ENCODE measurements around the gene CALN1.

CALN1 gene

DNA sequence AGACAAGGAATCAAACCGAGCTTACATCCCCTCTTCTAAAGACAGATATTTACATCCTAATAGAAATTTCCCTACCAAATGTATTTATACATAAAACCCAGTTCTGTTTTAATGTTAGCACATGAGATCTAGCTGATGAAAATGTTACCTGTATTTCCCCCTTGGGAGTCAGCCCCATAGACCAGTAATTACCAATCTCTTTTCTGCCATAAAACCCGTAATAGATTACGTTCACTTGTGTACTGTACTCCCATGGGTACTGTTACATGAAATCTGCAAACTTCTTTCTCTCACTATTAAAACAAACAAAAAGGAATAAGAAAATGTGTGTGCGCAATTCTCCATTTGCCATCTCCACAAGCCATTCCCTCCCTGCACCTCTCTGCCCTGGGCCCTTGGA is 450.9 kb downstream of the CALN1 start:
- TF ChIP-seq SIN3A (IDR thresholded peaks at IDR 0.05; ENCODE audit: borderline replicate concordance, insufficient read depth, low read length), result no peak
- no peak for TF ChIP-seq TAF1 (IDR thresholded peaks at IDR 0.05; ENCODE audit: borderline replicate concordance, insufficient read depth, low read length)
- TF ChIP-seq FOXP2 (optimal IDR thresholded peaks at IDR 0.05; ENCODE audit: borderline replicate concordance, extremely low read depth, extremely low read length, insufficient read depth), result no peak
- no peak for TF ChIP-seq POLR2AphosphoS5 (IDR thresholded peaks at IDR 0.05; ENCODE audit: low read depth, low read length)
- TF ChIP-seq, protein P1, sequence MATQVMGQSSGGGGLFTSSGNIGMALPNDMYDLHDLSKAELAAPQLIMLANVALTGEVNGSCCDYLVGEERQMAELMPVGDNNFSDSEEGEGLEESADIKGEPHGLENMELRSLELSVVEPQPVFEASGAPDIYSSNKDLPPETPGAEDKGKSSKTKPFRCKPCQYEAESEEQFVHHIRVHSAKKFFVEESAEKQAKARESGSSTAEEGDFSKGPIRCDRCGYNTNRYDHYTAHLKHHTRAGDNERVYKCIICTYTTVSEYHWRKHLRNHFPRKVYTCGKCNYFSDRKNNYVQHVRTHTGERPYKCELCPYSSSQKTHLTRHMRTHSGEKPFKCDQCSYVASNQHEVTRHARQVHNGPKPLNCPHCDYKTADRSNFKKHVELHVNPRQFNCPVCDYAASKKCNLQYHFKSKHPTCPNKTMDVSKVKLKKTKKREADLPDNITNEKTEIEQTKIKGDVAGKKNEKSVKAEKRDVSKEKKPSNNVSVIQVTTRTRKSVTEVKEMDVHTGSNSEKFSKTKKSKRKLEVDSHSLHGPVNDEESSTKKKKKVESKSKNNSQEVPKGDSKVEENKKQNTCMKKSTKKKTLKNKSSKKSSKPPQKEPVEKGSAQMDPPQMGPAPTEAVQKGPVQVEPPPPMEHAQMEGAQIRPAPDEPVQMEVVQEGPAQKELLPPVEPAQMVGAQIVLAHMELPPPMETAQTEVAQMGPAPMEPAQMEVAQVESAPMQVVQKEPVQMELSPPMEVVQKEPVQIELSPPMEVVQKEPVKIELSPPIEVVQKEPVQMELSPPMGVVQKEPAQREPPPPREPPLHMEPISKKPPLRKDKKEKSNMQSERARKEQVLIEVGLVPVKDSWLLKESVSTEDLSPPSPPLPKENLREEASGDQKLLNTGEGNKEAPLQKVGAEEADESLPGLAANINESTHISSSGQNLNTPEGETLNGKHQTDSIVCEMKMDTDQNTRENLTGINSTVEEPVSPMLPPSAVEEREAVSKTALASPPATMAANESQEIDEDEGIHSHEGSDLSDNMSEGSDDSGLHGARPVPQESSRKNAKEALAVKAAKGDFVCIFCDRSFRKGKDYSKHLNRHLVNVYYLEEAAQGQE (IDR thresholded peaks at IDR 0.05; ENCODE audit: insufficient read depth in 1 of 2, low read depth in 2 of 2, low read length in 2 of 2), result no peak

DNA sequence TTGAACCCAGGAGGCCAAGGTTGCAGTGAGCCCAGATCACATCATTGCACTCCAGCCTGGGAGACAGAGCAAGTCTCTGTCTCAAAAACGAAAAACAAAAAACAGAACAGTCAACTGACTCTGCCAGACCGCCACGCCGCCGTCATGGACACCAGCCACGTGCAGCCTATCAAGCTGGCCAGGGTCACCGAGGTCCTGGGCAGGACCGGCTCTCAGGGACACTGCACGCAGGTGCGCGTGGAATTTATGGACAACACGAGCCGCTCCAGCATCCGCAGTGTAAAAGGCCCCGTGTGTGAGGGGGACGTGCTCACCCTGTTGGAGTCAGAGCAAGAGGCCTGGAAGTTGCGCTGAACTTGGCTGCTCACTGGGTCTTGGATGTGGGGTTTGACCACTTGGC is 470.0 kb downstream of the CALN1 start:
- TF ChIP-seq FOXP2 (optimal IDR thresholded peaks at IDR 0.05; ENCODE audit: borderline replicate concordance, extremely low read depth, extremely low read length, insufficient read depth), result no peak
- no peak for TF ChIP-seq TAF1 (IDR thresholded peaks at IDR 0.05; ENCODE audit: borderline replicate concordance, insufficient read depth, low read length)
- TF ChIP-seq, protein P1 (IDR thresholded peaks at IDR 0.05; ENCODE audit: insufficient read depth in 1 of 2, low read depth in 2 of 2, low read length in 2 of 2), result no peak
- no peak for TF ChIP-seq SIN3A (IDR thresholded peaks at IDR 0.05; ENCODE audit: borderline replicate concordance, insufficient read depth, low read length)
- TF ChIP-seq POLR2AphosphoS5 (IDR thresholded peaks at IDR 0.05; ENCODE audit: low read depth, low read length), result no peak

DNA sequence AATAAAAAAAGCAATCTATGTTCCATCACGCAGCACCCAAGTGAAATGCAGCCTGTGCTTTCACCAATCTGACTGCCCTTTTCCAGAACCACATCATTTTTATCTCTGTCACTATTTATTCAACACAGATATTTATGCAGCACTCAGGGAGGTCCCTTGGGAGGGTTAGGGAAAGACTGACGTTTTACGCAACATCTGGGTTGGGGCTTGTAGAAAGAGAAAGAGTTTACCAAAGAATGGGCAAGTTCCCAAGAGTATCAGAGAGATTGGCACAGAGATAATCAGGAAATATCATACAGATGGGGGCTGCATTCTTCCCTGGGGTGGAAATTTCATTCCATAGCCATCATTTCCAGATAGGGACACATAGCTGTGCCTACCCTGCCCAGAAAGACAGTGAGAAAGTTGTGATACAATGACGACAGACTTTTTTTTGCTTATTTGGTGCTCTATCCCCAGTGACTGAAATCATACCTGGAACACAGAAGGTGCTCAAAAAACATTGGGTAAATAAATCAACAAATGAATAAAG is 474.2 kb downstream of the CALN1 start:
- TF ChIP-seq, protein P1 (IDR thresholded peaks at IDR 0.05; ENCODE audit: insufficient read depth in 1 of 2, low read depth in 2 of 2, low read length in 2 of 2), result no peak
- no peak for TF ChIP-seq TAF1 (IDR thresholded peaks at IDR 0.05; ENCODE audit: borderline replicate concordance, insufficient read depth, low read length)

DNA sequence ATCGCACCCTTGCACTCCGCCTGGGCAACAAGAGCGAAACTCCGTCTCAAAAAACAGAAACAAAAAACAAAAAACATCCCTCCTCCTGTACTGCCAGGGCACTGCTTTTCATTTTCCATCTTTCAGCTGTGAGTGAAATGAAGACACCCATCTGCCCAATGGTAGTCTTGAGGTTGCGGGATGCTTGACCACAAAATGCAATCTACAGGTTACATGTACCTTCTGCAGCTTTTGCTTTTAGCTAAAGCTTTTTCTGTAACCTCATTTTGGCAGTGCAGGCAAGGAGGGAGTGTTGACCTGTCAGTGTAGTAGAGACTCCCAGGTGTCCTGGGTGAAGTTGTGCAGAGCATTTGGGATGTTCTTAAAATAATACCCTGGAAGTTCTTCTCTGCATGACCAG is 476.5 kb downstream of the CALN1 start:
- TF ChIP-seq, protein P1 (IDR thresholded peaks at IDR 0.05; ENCODE audit: insufficient read depth in 1 of 2, low read depth in 2 of 2, low read length in 2 of 2), result no peak
- no peak for TF ChIP-seq POLR2AphosphoS5 (IDR thresholded peaks at IDR 0.05; ENCODE audit: low read depth, low read length)
- no peak for TF ChIP-seq FOXP2 (optimal IDR thresholded peaks at IDR 0.05; ENCODE audit: borderline replicate concordance, extremely low read depth, extremely low read length, insufficient read depth)
- no peak for TF ChIP-seq SIN3A (IDR thresholded peaks at IDR 0.05; ENCODE audit: borderline replicate concordance, insufficient read depth, low read length)
- no peak for TF ChIP-seq TAF1 (IDR thresholded peaks at IDR 0.05; ENCODE audit: borderline replicate concordance, insufficient read depth, low read length)

DNA sequence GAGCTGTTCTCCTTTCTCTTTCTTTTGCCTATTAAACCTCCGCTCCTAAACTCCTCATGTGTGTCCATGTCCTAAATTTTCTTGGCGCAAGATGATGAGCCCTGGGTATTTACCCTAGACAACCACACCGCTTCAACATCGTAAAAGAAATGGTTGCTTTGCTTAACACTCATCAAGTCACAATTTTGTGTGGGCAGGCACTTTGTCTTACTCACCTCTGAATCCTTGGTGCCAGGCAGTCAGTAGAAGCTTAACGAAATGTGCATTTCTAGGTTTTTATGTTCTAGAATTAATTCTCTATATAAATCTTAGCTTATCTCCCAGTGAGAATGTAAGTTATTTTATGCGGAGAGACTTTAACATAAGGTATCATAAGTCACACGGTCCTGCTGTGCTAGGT is 478.7 kb downstream of the CALN1 start:
- TF ChIP-seq TAF1 (IDR thresholded peaks at IDR 0.05; ENCODE audit: borderline replicate concordance, insufficient read depth, low read length), result no peak
- TF ChIP-seq, protein P1 (IDR thresholded peaks at IDR 0.05; ENCODE audit: insufficient read depth in 1 of 2, low read depth in 2 of 2, low read length in 2 of 2), result no peak
- TF ChIP-seq POLR2AphosphoS5 (IDR thresholded peaks at IDR 0.05; ENCODE audit: low read depth, low read length), result no peak
